Upper lobe of left lung (tissue), 4 donors: ENCODE measurements around the gene IBA57.

Source experiments
- EP300 ChIP-seq, 4 donors: sonication (generic); formaldehyde crosslinking; IDR thresholded peaks; one replicate each; pipeline ENCODE4 v1.5.1; 2017; ENCODE audit warnings: antibody characterized with exemption in 4 of 4, control low read depth in 2 of 4
- POLR2A ChIP-seq, 4 donors: fragments of 450-650 bp; IDR thresholded peaks; one replicate each; pipeline ENCODE4 v1.5.1; 2016 to 2017; ENCODE audit warnings: antibody characterized with exemption in 4 of 4, mild to moderate bottlenecking in 2 of 4
- POLR2AphosphoS5 ChIP-seq, 2 donors: sonication (generic); formaldehyde crosslinking; IDR thresholded peaks; one replicate each; pipeline ENCODE4 v1.5.1; 2017; ENCODE audit warnings: antibody characterized with exemption in 2 of 2
- TF ChIP-seq, protein P1 (sequence below), 6 experiments: fragments of 450-650 bp in 4 of 6; fragments of 200-600 bp in 2 of 6; sonication (generic) in 2 of 6; IDR thresholded peaks; one replicate each; pipeline ENCODE4 v1.5.1; 2016 to 2019; ENCODE audit warnings: antibody characterized with exemption in 6 of 6

DNA sequence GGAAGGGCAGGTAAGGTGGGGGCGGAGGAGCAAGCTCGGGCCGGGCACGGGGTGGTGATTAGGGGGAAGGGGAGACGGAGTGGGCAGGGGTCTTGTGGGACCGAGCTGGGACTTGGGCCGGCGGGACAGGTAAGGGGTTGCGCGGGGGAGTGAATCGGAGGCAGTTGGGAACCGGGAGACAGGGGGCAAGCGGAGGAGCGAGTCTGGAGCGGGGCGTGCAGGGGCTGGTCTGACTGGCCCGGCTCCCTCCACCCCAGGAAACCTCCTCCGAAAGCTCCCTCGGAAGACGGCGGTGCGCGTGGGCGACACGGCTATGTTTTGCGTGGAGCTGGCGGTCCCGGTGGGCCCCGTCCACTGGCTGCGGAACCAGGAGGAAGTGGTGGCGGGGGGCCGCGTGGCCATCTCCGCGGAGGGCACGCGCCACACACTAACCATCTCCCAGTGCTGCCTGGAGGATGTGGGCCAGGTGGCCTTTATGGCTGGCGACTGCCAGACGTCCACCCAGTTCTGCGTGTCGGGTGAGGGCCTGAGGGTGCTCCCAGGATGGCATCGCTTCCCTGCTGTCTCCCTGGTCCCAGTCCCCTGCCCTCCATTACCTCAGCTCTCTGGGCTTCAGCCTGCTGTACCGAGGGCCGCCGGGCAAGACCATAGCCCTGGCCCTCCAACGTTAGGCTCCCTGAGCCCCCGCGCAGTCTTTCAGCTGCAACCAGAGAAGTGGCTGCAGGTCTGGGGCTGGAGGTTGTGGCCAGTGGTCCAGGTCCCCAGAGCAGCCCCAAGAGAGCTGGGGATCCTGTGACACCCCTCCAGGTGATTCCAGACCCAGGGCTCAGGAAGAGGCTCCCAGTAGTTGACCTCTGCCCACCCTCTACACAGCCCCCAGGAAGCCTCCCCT is 48.6 kb downstream of the IBA57 start:
- TF ChIP-seq, protein P1, sequence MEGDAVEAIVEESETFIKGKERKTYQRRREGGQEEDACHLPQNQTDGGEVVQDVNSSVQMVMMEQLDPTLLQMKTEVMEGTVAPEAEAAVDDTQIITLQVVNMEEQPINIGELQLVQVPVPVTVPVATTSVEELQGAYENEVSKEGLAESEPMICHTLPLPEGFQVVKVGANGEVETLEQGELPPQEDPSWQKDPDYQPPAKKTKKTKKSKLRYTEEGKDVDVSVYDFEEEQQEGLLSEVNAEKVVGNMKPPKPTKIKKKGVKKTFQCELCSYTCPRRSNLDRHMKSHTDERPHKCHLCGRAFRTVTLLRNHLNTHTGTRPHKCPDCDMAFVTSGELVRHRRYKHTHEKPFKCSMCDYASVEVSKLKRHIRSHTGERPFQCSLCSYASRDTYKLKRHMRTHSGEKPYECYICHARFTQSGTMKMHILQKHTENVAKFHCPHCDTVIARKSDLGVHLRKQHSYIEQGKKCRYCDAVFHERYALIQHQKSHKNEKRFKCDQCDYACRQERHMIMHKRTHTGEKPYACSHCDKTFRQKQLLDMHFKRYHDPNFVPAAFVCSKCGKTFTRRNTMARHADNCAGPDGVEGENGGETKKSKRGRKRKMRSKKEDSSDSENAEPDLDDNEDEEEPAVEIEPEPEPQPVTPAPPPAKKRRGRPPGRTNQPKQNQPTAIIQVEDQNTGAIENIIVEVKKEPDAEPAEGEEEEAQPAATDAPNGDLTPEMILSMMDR (IDR thresholded peaks at IDR 0.05): no peak
- TF ChIP-seq EP300 (IDR thresholded peaks at IDR 0.05): no peak
- no peak for TF ChIP-seq POLR2AphosphoS5 (IDR thresholded peaks at IDR 0.05)
- TF ChIP-seq POLR2A (IDR thresholded peaks at IDR 0.05): no peak
